ENCODE results near the gene ZNF638.

ZNF638 gene

DNA sequence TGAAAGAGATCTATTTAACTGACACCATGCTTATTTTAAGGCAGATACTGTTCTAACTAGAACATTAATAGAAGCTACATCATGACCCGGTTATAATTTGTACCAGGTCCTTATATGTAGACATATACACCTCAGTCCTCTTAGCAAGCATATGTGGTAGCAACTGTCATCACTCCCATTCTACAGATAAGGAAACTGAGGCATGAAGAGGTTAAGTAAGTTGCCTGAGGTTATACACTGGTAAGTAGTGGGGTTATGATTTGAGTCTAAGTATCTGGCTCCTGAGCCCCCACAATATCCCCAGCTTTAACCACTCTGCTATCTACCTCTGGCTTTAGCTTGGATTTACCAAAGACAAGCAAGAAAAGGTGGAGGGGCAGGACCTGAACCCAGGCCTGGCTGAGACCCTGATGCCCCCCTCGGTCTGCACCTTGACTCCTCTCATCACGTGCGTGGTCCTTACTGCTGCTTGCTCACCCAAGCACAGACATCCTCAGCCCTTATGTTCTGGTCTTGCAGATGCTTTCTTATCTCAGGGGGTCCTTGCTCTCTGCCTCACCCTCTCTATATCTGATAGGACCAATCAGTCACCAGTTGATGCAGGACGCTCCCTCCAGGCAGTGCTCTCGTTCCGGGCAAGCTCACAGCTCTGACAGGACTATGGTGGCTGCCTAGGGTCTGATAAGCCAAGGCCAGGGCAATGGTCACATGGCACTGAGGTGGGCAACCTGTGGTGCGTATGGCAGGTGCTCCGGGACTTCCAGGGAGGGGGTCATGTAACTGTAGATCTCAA, 125.7 kb downstream of the ZNF638 start:
- no peak overlapping the region for H3K27ac ChIP-seq
- TF ChIP-seq ZFX (IDR thresholded peaks at IDR 0.05; ENCODE audit: borderline replicate concordance), result no peak
- TF ChIP-seq, protein P1, sequence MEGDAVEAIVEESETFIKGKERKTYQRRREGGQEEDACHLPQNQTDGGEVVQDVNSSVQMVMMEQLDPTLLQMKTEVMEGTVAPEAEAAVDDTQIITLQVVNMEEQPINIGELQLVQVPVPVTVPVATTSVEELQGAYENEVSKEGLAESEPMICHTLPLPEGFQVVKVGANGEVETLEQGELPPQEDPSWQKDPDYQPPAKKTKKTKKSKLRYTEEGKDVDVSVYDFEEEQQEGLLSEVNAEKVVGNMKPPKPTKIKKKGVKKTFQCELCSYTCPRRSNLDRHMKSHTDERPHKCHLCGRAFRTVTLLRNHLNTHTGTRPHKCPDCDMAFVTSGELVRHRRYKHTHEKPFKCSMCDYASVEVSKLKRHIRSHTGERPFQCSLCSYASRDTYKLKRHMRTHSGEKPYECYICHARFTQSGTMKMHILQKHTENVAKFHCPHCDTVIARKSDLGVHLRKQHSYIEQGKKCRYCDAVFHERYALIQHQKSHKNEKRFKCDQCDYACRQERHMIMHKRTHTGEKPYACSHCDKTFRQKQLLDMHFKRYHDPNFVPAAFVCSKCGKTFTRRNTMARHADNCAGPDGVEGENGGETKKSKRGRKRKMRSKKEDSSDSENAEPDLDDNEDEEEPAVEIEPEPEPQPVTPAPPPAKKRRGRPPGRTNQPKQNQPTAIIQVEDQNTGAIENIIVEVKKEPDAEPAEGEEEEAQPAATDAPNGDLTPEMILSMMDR (IDR thresholded peaks at IDR 0.05), result no peak

DNA sequence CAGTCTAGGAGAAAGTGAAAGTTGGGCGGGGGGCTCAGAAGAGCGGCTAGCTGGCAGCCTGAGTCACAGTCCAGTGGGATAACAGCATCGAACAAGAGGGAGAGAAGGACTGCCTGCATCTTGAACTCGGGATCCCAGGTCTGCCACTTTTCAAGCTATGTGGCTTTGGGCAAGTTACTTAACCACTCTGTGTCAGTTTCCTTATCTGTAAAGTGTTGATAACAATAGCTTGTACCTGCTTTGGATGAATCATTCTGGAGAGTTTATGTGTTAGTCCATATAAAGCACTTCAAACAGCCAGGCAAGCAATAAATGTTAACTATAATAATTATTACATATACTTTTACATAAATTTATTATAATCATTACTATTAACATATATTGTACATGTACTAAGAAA, 126.3 kb downstream of the ZNF638 start:
- TF ChIP-seq, protein P1 (IDR thresholded peaks at IDR 0.05), result no peak
- no peak for TF ChIP-seq ZFX (IDR thresholded peaks at IDR 0.05; ENCODE audit: borderline replicate concordance)
- no peak overlapping the region for H3K27ac ChIP-seq

DNA sequence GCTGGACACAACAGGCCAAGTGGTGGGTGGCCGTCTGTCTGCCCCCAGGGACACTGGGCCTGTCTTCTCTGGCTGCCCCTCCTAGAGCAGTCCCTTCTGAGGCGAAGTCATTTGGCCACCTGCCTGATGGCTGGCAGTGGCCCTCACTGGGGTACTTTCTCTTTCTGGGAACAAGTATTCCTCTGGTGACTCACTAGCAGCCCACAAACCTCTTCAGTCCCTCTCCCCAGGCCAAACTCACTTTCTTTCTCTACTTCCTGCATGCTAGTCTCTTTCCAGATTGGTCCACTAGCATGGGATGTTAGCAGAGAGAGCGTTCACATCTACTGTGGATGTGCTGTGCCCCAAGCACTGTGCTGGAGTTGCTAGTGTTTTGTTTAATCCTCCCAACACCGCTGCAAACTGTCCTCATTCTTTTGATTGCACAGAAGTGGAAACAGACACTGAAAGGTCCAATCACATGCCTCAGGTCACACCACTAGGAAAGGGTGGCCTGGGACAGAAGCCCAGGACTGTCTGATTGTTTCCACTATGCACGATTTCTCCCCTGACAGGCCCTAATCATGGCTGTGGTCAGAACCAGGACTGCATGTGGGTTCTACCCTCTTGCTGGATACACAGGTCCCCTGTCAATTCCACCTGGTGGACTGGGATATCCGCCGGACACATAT, 127.0 kb downstream of the ZNF638 start:
- no peak overlapping the region for H3K27ac ChIP-seq
- TF ChIP-seq, protein P1 (IDR thresholded peaks at IDR 0.05), result no peak
- no peak for TF ChIP-seq ZFX (IDR thresholded peaks at IDR 0.05; ENCODE audit: borderline replicate concordance)

DNA sequence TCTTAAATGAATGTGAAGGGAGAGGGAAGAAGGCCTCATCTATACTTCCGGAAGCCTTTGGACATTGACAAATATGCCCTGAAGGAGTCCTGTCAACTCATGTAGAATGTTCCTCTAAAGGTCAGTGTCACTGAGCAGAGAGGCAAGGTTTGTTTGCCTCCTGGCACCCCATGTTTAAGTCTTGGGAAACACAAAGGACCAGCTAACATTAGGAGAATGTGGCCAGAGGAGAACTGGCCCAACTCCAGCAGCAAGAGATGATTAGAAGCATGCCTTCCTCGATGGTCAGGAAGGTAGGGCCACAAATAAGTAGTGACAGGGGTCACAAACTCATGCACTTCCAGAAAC, 127.5 kb downstream of the ZNF638 start:
- no peak overlapping the region for H3K27ac ChIP-seq
- TF ChIP-seq ZFX (IDR thresholded peaks at IDR 0.05; ENCODE audit: borderline replicate concordance), result no peak
- TF ChIP-seq, protein P1 (IDR thresholded peaks at IDR 0.05), result no peak

DNA sequence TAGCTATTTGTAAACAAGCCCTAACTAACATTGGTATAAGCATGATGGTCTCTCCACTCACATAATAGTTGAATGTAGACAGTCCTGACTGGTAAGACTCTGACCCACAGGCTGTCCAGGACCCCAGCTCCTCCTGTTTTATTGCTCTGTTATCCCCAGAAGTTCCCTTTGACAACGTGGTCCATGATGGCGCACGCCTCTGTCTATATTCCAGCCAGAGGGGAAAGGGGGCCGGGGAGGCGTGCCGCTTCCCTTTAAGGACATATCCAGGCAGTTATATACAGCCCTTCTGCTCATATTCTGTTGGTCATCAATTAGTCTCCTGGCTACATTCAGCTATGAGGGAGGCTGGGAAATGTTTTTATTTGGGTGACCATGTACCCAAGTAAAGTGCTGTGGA, 128.5 kb downstream of the ZNF638 start:
- TF ChIP-seq, protein P1 (IDR thresholded peaks at IDR 0.05), result no peak
- no peak for TF ChIP-seq ZFX (IDR thresholded peaks at IDR 0.05; ENCODE audit: borderline replicate concordance)
- no peak overlapping the region for H3K27ac ChIP-seq

DNA sequence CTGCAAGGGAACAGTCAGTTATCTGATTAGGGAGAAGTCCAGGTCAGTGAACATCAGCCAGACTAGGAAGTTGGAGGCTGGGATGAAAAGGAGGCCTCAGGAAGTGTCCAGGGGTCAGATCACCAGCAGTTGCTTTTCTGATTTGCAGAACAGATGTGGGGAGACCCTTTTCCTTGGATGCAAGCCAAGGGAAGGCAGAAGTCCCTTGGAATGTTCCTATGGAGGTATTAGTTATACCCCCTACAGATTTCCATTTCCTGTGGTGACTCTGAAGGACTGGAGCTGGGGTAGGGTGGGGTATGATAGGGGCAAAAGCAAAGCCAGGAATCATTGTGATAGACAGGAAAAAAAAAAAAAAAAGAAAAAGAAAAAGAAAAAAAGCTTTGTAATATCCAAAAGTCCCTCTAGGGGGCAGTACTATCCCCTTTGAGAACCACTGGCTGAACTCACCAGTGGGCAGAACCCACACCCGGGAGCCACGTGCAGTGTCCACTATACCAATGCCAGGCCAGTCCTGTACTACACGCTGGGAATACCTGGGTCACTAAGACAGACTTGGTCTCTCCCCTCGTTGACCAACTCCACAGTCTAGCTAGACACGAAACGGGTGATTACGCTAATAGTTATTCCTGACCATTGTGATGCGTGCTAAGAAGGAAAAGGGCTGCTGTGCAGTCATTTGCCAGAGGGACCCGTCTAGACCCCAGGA, 129.2 kb downstream of the ZNF638 start:
- no peak overlapping the region for H3K27ac ChIP-seq
- no peak for TF ChIP-seq ZFX (IDR thresholded peaks at IDR 0.05; ENCODE audit: borderline replicate concordance)
- TF ChIP-seq, protein P1 (IDR thresholded peaks at IDR 0.05), result peak; percentile 11; the same call in 1 of the 2 replicates

DNA sequence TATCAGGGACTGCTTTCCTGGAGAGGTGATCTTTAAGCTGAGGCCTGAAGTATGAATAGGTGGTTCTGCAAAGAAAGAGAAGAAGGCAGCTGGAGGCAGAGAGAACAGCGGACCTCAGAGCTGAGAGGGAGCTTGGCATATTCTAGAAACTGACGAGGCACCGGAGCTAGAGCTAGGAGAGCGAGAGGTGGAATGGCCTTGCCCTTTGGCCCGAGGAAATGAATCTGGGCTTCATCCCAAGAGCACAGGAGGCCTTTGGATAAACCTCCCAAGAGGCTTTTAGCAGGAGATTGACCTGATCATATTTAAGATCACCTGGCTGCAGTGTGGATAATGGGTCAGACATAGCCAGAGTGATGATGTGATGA, 129.7 kb downstream of the ZNF638 start:
- H3K27ac ChIP-seq, result no peak overlapping the region
- TF ChIP-seq, protein P1 (IDR thresholded peaks at IDR 0.05), result no peak
- no peak for TF ChIP-seq ZFX (IDR thresholded peaks at IDR 0.05; ENCODE audit: borderline replicate concordance)
